ENCODE data around the gene UBL4B.

- TF ChIP-seq POLR2A (IDR thresholded peaks at IDR 0.05) (no peak), CTCF (IDR thresholded peaks at IDR 0.05) (no peak)
Measured at GRCh38 chr1:110123224-110123623, 11.0 kb downstream of the UBL4B start.

All from right lobe of liver (tissue), 4 donors.